HG03460 (cell line): Measurements from ENCODE around the gene PPP6R1.

Experiments
- ATAC-seq: cut with Tn5 transposase; IDR thresholded peaks from one replicate; pipeline ENCODE4 v1.9.1; 2021; ENCODE audit not compliant: unreplicated experiment

Gene PPP6R1

GRCh38 chr19:55244004-55244680 is 14.7 kb downstream of the PPP6R1 start:
- no peak for ATAC-seq

GRCh38 chr19:55242517-55242916 is 16.3 kb downstream of the PPP6R1 start:
- no peak for ATAC-seq

GRCh38 chr19:55241935-55242464 is 16.8 kb downstream of the PPP6R1 start:
- no peak for ATAC-seq

- ATAC-seq = no peak
Observed at GRCh38 chr19:55241143-55241934, 17.5 kb downstream of the PPP6R1 start.

GRCh38 chr19:55240713-55241020 is 18.1 kb downstream of the PPP6R1 start:
- no peak for ATAC-seq

GRCh38 chr19:55239004-55239403 is 19.8 kb downstream of the PPP6R1 start:
- ATAC-seq = no peak

GRCh38 chr19:55238030-55238429 is 20.8 kb downstream of the PPP6R1 start:
- ATAC-seq = no peak

- ATAC-seq = no peak
Observed at GRCh38 chr19:55232986-55233385, 25.8 kb downstream of the PPP6R1 start.

- no peak for ATAC-seq
Observed at GRCh38 chr19:55232286-55232602, 26.6 kb downstream of the PPP6R1 start.

GRCh38 chr19:55231391-55232285 is 27.2 kb downstream of the PPP6R1 start:
- no peak for ATAC-seq

GRCh38 chr19:55230780-55231179 is 28.0 kb downstream of the PPP6R1 start:
- ATAC-seq = no peak

- ATAC-seq = no peak
Observed at GRCh38 chr19:55230329-55230728, 28.5 kb downstream of the PPP6R1 start.

- no peak for ATAC-seq
Observed at GRCh38 chr19:55229789-55230182, 29.0 kb downstream of the PPP6R1 start.

GRCh38 chr19:55229145-55229788 is 29.6 kb downstream of the PPP6R1 start:
- ATAC-seq = no peak

GRCh38 chr19:55228403-55229031 is 30.3 kb downstream of the PPP6R1 start, which contains the start of gene TMEM86B:
Gene TMEM86B, minus strand, starts transcription at chr19:55228763. Its CDS starts 22 bp downstream, at chr19:55228741.
- no peak for ATAC-seq

- ATAC-seq = no peak
Observed at GRCh38 chr19:55228015-55228391, 30.8 kb downstream of the PPP6R1 start.

- no peak for ATAC-seq
Observed at GRCh38 chr19:55227241-55228014, 31.4 kb downstream of the PPP6R1 start.

GRCh38 chr19:55226788-55227187 is 32.0 kb downstream of the PPP6R1 start:
- no peak for ATAC-seq

GRCh38 chr19:55226273-55226672 is 32.5 kb downstream of the PPP6R1 start:
- no peak for ATAC-seq
